Measurements from ENCODE around the gene KLHL13.

The KLHL13 gene

DNA sequence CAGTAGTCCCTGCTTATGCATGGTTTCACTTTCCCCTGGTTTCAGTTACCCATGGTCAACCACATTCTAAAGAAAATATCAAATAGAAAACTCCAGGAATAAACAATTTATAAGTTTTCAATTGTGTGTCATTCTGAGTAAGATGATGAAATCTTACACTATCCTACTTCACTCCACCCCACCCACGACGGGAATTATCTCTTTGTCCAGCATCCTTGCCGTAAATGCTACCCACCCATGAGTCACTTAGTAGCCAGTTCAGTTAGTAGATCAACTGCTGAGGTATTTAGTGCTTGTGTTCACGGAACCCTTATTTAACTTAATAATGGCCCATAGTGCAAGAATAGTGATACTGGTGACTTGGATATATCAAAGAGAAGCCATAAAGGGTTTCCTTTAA lies 91.4 kb downstream of the KLHL13 start:
- no peak for TF ChIP-seq EZH2 (IDR thresholded peaks at IDR 0.05; ENCODE audit: borderline replicate concordance, low read length)
- TF ChIP-seq, protein P1, sequence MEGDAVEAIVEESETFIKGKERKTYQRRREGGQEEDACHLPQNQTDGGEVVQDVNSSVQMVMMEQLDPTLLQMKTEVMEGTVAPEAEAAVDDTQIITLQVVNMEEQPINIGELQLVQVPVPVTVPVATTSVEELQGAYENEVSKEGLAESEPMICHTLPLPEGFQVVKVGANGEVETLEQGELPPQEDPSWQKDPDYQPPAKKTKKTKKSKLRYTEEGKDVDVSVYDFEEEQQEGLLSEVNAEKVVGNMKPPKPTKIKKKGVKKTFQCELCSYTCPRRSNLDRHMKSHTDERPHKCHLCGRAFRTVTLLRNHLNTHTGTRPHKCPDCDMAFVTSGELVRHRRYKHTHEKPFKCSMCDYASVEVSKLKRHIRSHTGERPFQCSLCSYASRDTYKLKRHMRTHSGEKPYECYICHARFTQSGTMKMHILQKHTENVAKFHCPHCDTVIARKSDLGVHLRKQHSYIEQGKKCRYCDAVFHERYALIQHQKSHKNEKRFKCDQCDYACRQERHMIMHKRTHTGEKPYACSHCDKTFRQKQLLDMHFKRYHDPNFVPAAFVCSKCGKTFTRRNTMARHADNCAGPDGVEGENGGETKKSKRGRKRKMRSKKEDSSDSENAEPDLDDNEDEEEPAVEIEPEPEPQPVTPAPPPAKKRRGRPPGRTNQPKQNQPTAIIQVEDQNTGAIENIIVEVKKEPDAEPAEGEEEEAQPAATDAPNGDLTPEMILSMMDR (IDR thresholded peaks at IDR 0.05; ENCODE audit: low read length): no peak
- H3F3A ChIP-seq (ENCODE audit: insufficient read depth, low read length): no peaks in the 10 kb centered on the region

DNA sequence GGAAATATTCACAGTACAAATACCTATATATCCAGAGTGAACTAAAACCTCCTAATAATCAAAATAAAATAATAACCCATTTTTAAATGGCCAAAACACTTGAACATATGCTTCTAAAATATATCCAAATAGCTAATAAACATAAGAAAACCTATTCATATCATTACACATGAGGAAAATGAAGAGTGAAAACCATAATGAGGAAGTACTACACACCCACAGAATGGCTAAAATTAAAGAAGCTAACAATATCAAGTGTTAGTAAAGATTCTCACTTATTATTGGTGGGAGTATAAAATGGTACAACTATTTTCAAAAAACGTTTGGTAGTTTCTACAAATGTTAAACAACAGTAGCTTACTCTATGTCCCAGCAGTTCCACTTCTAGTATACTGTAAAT lies 92.1 kb downstream of the KLHL13 start:
- Histone ChIP-seq H3K79me2 (ENCODE audit: insufficient read depth, low read length) (no peaks in the 10 kb centered on the region), H3K27ac (ENCODE audit: low read depth, low read length, poor library complexity, severe bottlenecking) (no peak overlapping the region), H3K9me3 (ENCODE audit: low read length) (no peaks in the 10 kb centered on the region), H3F3A (ENCODE audit: insufficient read depth, low read length) (no peaks in the 10 kb centered on the region), H3K4me1 (ENCODE audit: insufficient read depth, low read length, severe bottlenecking) (no peaks in the 10 kb centered on the region), H3K4me2 (ENCODE audit: low read length) (no peak overlapping the region), H3K36me3 (ENCODE audit: insufficient read depth, low read length) (no peaks in the 10 kb centered on the region), H3K4me3 (ENCODE audit: low read depth, low read length, poor library complexity, severe bottlenecking) (no peak overlapping the region), H4K20me1 (ENCODE audit: insufficient read depth, low read length) (no peaks in the 10 kb centered on the region), H3K27me3 (ENCODE audit: insufficient read depth, low read length) (no peaks in the 10 kb centered on the region), H3K9ac (ENCODE audit: low read length) (no peak overlapping the region), H2AFZ (ENCODE audit: low read length) (no peak overlapping the region), H3K9me2 (ENCODE audit: low read depth, low read length) (no peaks in the 10 kb centered on the region)
- TF ChIP-seq EZH2 (IDR thresholded peaks at IDR 0.05; ENCODE audit: borderline replicate concordance, low read length): no peak
- TF ChIP-seq, protein P1 (IDR thresholded peaks at IDR 0.05; ENCODE audit: low read length): no peak

More for the DNA sequence above, 91.4 kb downstream of the KLHL13 start:
- Histone ChIP-seq H3K9me3 (ENCODE audit: low read length) (no peaks in the 10 kb centered on the region), H3K79me2 (ENCODE audit: insufficient read depth, low read length) (no peaks in the 10 kb centered on the region), H3K4me3 (ENCODE audit: low read depth, low read length, poor library complexity, severe bottlenecking) (no peak overlapping the region), H3K9ac (ENCODE audit: low read length) (no peak overlapping the region), H3K36me3 (ENCODE audit: insufficient read depth, low read length) (no peaks in the 10 kb centered on the region), H3K9me2 (ENCODE audit: low read depth, low read length) (no peaks in the 10 kb centered on the region), H3K4me2 (ENCODE audit: low read length) (no peak overlapping the region), H2AFZ (ENCODE audit: low read length) (no peak overlapping the region), H3K4me1 (ENCODE audit: insufficient read depth, low read length, severe bottlenecking) (no peaks in the 10 kb centered on the region), H3K27ac (ENCODE audit: low read depth, low read length, poor library complexity, severe bottlenecking) (no peak overlapping the region), H4K20me1 (ENCODE audit: insufficient read depth, low read length) (no peaks in the 10 kb centered on the region), H3K27me3 (ENCODE audit: insufficient read depth, low read length) (no peaks in the 10 kb centered on the region)

DNA sequence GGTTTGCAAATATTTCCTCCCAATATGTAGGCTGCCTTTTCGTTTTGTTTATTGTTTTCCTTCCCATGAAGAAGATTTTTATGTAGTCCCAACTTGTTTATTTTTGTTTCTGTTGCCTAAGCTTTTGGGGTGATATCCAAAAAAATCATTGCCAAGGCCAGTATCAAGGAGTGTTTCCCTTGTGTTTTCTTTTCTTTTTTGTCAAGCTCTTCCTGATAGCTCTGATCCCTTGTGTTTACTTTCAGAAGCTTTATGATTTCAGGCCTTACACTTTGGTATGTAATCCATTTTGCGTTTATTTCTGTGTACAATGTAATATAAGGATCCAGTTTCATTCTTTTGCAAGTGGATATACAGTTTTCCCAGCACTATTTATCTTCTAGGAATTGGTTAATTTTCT lies 93.9 kb downstream of the KLHL13 start:
- Histone ChIP-seq H3K27ac (ENCODE audit: low read depth, low read length, poor library complexity, severe bottlenecking) (no peak overlapping the region), H3K4me2 (ENCODE audit: low read length) (no peak overlapping the region), H3K4me3 (ENCODE audit: low read depth, low read length, poor library complexity, severe bottlenecking) (no peak overlapping the region), H3K4me1 (ENCODE audit: insufficient read depth, low read length, severe bottlenecking) (no peaks in the 10 kb centered on the region), H3K27me3 (ENCODE audit: insufficient read depth, low read length) (no peaks in the 10 kb centered on the region), H3K36me3 (ENCODE audit: insufficient read depth, low read length) (no peaks in the 10 kb centered on the region), H4K20me1 (ENCODE audit: insufficient read depth, low read length) (no peaks in the 10 kb centered on the region), H3F3A (ENCODE audit: insufficient read depth, low read length) (no peaks in the 10 kb centered on the region), H3K79me2 (ENCODE audit: insufficient read depth, low read length) (no peaks in the 10 kb centered on the region), H3K9ac (ENCODE audit: low read length) (no peak overlapping the region), H3K9me2 (ENCODE audit: low read depth, low read length) (no peaks in the 10 kb centered on the region), H3K9me3 (ENCODE audit: low read length) (no peaks in the 10 kb centered on the region), H2AFZ (ENCODE audit: low read length) (no peak overlapping the region)
- TF ChIP-seq, protein P1 (IDR thresholded peaks at IDR 0.05; ENCODE audit: low read length): no peak
- no peak for TF ChIP-seq EZH2 (IDR thresholded peaks at IDR 0.05; ENCODE audit: borderline replicate concordance, low read length)

Data from OCI-LY1 (cell line).